Stimulated activated CD8-positive, alpha-beta memory T cell treated with anti-CD3 and anti-CD28 coated beads, Interleukin-7, amount 100 ng/mL, for 1 hour (primary cell): ENCODE measurements around the gene PFN1.

ENCODE experiments used
- DNase-seq, 2 donors: peaks; one replicate each; pipeline ENCODE4 v3.0.0-alpha.2; 2020; ENCODE audit warnings: low read depth in 2 of 2

The PFN1 gene

DNA sequence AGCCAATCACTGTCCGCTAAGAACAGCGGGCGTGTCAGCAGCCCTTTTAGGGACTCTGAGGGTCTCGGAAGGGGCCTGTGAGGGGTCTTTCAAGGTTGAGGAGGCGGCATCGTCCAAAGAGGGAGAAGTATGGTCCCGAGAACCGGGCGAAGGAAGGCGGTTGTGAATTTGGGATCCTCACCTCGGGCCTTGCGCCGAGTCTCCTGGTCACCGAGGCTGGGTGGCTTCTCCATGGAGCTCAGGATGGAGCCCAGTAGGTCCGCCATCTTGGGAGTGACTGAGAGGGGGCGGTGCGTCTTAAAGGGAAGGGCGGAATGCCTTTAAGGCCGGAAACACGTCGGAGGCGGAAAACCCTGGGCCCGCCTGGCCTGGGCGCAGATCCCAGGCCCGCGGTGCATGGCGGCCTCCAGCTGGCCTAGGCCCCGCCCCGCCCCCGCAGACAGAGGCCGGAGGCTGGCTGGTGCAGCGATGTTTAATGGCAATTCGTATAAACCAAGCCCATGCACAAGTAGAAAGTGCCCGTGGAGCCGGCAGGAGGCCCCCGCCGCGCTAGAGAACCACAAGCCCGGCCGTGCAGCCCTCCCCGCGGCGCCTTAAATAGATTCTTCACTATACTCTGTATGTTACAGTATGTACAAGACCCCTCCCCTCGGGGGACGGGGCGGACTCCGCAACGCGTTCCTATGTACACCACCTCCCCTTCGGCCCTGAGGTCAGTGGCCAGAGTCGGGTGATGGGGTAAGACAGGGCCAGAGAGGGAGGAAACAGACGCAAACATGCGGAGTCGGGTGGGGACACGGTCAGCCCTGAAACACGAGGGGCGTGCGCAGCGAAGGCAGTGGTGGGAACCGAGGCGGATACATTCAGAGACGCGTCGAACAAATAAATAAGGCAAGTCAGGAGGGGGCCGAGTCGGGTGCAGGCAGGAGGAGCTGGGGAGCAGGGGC is 19.5 kb upstream of the PFN1 start, which contains the start of gene SPAG7:
Gene SPAG7 (minus strand): TSS at position 279 of the 947 bp plus-strand sequence. CDS start 13 bp downstream, at position 266.
- peak; percentile 83 to 88 for DNase-seq

DNA sequence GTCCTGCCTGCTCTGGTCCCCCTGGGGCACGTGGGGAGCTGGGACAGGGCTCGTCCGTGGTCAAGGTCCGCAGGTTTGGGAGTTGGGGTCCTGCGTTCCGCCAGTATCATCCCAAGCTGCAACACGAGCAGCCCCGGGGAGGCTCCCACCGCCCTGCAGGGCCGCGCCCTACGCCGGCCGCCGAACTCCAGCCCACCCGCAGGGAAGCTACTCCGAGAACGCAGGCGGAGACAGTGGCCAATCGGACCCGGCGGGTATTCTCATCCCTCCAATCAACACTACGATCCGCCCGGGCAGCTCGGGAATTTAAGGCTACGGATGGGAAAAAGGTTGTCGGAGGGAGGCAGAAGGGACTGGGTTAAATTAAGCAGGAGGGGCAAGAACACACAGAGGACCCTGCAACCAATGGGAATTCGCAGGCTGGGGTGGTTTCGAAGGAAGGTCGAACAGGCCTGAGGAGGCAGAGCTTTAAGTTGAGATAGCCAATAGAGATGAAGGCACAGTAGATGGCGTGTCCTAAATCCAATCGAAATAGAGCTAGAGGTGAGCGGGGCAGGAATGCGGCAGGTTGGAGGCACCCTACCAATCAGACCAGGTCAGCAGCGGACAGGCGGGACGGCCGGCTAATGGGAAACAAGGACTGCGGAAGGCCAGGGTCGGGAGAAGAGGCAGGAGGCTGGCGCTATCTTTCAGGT is 18.7 kb upstream of the PFN1 start:
- DNase-seq, result peak; percentile 83 to 85

DNA sequence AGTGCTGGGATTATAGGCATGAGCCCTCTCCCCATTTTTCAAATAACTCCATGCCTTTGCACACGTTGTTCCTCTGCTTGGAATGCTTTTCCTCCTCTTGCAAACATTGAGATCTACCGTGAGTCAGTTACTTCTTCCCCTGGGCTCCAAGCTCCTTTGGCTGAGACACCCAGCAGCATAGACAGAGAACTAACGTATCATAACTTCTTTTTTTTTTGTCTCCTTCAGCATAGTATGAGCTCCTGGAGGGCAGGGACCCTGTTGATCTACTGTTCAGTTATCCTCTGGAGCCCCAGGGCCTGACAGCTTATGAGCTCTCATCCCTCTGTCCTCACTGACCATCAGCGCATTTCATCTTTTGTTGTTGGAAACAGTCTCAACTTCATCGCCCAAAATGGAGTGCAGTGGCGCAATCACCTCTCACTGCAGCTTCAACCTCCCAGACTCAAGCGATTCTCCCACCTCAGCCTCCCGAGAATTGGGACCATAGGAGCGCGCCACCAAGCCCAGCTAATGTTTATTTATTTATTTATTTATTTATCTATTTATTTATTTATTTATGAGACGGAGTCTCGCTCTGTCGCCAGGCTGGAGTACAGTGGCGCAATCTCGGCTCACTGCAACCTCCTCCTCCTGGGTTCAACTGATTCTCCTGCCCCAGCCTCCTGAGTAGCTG is 17.1 kb upstream of the PFN1 start:
- no peak for DNase-seq

DNA sequence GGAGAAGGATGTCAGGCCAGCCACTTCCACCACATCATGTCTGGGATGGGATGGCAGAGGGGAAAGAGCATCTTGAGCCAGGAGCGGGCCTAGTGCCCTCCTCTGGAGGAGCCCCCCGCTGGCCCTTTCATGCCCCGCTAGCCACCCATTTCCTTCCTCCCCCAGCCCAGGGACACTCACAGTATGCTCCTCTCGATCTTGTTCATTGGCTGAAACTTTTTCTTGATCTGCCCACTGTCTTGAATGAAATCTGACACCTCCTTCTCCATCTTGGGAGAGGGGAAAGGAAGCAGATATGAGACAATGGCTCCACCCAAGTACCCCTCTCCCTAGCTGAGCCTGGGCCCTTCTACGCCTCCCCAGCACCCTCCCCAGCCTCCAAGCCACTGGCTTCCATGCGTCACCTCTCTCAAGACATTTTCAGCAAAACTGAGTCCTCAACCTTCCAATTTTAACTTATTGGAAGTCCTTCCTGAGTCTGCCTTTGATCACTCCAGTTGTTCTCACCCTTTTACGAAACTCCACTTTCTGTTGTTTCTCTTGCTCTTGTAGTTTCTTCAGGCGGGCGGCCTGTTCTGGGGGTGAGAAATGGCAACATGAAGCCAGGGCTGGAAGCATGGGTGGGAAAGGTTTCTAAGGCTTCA is 12.1 kb upstream of the PFN1 start:
- no peak for DNase-seq

DNA sequence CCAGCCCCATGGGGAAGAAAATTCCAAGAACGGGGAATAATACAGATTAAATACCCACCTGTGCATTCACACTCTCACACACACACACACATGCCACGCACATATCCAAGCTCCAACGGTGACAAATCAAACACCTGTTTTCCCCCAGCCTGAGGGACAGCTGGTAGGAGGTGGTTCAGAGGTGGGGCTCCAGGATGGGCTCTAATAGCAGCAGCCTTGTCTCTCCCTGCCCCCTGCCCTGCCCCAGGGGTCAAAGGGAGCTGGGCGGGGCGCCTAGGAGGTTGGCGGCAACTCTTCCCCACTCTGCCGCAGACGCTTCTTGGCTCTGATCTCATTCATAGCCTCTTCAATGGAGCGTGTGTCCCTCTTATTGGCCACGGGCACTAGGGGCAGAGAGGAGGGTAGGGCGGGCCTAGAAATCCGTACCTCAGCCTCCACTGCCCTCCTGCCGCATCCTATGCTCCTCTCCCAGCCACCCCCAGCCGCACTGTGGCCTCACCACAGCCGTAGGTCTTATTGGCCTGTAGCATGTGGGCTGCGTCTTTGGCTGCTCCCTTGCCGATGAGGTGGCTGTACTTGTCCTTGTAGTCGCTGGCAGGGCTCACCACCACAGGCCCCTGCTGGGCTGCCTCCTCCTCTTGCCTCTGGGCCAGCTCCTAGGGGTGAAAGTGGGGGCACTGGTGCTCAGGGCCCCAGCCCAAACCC is 11.1 kb upstream of the PFN1 start:
- DNase-seq, result no peak

DNA sequence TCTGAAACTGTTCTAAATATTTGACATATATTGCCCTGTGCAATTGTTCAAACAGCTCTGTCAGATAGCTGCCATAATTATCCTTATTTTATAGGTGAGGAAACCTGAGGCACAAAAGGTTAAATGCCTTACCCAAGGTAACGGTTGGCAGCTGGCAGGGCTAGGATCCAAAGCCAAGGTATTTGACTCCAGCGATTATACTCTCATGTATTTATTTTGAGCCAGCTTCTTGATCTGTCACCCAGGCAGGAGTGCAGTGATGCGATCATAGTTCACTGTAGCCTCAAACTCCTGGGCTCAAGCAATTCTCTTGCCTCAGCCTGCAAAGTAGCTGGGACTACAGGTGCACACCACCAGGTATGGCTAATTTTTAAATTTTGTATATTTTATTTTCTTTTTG is 9.8 kb upstream of the PFN1 start:
- DNase-seq, result no peak

DNA sequence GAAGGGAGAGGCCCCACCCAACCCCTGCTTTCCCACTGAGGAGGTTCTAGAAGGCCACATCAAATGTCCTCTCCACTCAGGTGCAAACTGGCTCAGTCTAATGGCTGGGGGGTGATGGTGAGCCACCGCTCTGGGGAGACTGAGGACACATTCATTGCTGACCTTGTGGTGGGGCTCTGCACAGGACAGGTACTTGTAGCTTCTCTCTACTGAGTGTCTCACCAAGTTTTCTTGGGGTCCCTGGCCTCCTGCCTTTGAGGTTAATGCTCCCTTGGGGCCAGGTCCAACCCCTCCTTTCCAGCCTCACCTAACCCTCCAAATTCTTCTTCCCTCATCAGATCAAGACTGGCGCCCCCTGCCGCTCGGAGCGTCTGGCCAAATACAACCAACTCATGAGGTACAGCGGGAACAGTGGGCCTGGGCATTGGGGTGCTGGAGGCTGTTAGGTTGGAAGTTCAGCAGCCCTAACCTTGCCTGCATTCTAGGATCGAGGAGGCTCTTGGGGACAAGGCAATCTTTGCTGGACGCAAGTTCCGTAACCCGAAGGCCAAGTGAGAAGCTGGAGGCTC is 8.2 kb upstream of the PFN1 start:
- no peak for DNase-seq

DNA sequence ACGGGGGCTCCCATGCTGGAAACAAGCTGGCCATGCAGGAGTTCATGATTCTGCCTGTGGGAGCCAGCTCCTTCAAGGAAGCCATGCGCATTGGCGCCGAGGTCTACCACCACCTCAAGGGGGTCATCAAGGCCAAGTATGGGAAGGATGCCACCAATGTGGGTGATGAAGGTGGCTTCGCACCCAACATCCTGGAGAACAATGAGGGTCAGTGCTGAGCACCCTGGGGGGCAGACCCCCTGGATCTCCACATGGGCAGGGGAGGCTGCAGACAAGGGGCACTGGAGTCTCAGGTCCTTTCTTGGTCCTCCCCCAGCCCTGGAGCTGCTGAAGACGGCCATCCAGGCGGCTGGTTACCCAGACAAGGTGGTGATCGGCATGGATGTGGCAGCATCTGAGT is 6.8 kb upstream of the PFN1 start:
- DNase-seq, result no peak

DNA sequence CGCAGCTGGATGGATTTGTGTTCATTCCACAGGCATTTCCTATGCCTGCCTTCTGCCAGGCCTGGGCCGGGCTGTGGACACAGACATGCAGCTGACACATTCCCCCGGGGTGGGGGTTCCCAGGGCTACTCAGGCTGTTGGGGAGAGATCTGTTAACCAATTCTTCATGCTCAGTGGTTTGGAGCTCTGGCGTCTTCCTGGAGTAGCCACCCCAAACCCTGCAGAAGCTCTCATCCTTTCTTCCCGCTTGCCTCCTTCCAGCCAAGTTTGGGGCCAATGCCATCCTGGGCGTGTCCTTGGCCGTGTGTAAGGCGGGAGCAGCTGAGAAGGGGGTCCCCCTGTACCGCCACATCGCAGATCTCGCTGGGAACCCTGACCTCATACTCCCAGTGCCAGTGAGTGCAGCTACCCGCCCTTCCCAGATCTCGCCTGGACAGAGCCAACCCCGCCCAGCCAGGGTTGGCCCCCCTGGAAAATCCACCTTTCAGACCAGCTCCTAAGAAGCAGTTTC is 5.2 kb upstream of the PFN1 start:
- no peak for DNase-seq

DNA sequence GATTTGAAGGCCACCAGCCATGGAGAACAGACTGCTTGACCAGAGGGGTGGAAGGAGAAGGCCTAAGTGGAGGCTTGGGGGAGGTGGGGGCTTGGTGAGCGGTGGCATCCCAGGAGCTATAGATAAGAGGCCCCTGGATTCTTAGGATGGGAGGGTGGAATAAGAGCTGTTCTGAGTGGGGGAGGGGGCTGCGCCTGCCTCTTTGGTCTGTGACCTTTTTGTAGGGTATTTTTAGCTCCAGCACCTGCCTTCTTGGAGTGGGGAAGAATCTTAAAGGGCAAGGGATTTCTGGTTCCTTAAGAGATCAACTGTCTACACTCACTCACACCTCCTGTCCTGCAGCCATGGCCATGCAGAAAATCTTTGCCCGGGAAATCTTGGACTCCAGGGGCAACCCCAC is 3.2 kb upstream of the PFN1 start:
- DNase-seq, result no peak

DNA sequence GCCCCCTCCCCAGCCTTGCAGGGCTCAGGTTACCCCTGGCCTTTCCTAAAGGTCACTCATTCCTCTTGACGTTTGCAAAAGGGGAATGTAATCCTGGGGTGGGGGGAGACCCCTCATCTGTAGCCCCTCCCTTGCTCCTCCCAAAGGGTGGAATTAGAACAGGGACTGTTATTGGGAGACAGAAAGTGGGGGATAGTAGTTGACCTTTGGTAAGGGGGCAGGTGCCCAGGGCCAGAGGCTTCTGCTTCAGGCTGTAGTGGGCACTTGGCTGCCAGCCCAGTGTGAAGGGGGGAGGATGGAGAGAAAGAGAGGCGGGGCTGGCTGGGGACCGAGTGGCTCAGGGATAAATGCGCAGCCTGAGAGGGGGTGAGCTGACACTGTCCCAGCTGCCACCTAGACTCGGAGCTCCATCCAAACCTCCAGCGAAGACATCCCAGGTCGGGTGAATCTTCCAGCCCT is 2.4 kb upstream of the PFN1 start, which contains the start of gene ENO3:
Gene ENO3 (plus strand): TSS at position 374 of the 459 bp plus-strand sequence. CDS start 711 bp downstream, outside the sequence.
- DNase-seq, result no peak

DNA sequence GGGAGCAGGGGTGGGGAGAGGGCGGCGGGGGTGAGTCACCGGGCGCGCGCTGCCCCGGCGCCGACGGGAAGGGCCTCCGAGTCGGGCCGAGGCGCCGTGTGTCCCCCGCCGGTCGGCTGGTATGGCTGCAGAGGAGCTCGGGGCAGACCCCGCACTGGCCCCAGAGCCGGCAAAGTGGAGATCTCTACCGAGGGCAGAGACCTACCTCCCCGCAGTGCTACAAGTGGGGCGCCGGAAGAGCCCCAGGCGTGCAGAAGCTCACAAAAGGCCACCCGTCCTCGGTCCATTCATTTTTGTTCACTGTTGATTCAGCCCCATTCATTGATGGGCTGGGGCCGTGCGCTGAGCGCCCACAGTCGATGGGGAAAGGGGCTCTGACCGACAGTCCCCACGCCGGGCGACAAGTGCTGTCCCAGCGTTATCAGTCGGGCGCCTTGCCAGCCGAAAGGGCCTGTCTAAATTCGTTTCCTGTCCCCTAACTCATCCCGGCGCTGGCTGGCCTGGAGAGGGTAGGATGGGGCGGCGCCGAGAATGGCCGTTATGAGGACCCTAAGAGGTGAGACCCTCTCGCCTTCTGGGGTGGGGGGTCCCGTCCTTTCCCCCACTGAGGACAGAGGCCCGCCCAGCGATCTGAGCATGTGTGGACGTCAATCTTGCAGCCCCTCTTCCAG is 1.9 kb upstream of the PFN1 start:
- no peak for DNase-seq

DNA sequence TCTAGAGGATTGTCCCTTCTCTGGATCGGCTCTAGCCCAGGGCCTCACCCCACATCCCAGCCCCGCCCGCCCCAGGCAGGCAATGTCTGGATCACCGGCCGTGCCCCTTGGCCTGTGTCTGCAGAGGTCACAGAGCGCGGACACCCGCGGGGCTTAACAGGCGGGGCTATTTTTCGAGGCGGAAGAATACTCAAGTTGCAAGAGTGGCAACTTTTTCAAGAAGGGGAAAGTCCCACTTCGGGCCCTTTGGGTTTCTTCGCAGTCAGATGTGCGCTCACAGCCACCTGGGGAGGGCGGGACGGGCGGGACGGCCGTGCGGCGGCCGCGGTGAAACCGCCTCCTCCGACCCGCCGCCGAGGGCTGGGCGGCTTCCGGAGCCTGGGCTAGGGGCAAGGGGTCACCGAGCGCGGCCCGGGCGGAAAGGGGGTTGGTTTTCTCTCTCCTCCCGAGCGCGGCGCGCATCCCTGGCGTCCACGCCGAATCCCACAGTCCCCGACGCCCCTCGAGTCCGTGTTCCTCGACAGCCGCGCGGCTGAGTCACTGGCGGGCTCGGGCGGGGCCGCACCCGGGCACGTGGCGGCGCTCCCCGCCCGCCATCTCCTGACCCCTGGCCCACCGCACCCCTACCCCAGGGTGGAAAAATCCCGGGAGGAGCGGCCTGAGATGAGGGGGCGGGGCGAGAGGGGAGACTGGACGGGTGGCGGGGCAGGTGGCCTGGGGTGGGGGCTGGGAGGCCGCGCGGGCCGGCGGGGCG is 1.2 kb upstream of the PFN1 start:
- no peak for DNase-seq

DNA sequence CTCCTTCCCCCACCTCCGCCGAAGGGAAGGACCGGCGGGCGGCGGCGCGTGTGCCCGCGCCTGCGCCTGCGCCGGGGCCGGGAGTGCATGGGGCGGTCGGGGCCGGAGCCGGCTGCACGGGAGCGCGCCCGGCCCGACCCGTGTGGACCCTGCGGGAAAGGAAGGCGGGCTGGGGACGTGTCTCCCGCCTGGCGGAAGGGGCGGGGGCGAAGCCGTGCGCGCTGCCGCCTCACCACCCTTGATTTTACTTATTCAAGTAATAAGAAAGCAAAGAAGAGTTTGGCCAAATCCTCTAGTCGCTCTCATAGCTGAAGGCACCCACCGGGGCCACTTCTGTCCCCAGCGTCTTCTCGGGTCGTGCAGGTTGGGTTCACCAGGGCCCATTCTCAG is 596 bp upstream of the PFN1 start:
- no peak for DNase-seq

DNA sequence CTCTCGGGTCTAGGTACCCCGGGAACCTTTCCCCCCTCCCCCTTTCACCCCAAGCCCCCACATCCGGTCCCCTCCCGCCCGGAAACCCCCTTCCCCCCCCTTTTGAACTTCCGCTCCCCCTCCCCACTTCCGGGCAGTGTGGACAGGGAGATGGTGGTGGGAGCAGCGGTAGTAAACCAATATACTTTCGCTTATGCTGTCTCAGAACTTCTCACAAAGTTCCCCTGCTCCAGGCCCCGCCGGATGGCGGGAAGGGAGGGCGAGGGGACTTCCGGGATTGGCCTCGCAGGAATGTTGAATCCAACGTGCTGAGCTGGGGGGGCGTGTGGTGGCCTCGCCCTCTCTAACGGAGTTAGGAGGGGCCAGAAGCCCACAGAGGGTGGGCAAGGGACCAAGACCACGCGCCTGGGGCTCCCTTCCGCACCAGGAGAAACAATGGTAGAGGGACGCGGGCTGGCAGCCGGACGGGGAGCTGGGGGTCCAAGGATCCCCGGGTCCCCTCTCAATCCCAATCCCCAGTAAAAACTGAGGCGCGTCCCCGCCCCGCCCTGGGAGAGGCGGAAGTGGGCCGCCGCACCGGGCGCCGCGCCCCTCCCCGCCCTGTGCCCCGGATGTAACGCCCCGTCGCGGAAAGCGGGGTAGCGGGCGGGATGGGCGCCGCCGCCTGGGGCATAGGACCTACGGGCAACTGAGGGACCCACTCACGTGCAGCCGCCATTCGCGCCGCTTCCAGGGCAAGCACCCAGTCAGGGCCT is 742 bp downstream of the PFN1 start:
- no peak for DNase-seq

DNA sequence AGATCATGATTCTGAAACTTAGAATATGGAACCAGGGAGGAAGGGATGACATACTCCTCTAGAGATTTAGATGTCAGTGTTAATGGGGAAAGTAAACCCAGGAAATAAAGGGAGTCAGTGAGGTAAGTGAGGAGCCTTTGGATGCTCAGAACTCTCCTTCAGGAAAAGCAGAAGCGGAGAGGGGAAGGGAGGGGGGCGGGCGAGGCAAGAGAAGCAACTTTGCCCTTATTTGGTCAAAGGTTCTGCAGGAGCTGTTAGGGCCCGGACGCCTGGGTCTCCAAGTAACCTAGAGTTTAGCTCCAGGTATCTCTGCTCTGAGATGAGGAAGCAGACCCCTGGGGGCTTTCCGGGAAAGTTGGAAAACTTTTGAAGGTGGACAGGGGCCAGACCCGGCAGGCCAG is 1.3 kb downstream of the PFN1 start:
- DNase-seq, result no peak

DNA sequence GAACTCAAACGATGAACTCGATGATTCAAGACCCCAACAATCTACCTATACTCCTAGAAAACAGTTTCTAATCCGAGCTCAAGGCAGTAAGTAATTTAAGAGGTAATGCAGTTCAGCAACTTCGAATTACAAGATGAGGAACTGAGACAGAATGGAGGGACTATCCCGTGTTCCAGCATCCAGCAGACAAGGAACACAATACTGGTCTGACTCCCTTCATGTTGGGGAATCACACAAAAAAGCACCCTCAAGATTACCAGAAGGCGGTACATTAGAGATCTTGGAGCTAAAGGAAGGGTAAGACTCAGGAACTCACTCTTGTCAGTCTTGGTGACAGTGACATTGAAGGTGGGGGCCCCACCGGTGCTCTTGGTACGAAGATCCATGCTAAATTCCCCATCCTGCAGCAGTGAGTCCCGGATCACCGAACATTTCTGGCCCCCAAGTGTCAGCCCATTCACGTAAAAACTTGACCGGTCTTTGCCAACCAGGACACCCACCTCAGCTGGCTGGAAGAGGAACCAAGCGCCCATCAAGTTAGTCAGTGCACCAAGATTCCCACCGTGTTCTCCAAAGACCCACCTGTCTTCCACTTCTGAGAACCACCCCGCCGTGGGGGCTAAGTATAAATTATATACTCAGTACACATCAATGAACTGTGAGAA is 1.9 kb downstream of the PFN1 start:
- no peak for DNase-seq

DNA sequence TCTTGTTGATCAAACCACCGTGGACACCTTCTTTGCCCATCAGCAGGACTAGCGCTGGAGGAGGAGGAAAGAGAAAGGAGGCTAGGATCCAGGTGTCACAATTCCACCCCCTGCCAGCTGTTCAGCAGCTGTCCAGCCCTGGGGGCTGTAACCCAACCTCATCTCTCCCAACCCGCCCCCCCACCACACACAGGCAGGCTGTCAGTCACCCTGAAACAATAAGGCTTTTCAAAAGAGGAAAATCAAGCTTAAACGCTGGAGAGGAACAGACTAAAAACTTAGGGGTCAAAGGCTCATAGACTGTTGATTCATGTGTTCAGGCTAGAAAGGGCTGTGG is 2.4 kb downstream of the PFN1 start:
- no peak for DNase-seq
